SK-N-SH treated with all-trans-retinoic acid at 6 μM for 48 hours (cell line): ENCODE data around the gene CYP4F2.
"Not testable (repeated sequence)": the region's sequence is repeated elsewhere in the genome, so short reads cannot be mapped to it uniquely, and the experiment has no call there.

Source experiments
- ATAC-seq: fragments of 200-7000 bp; cut with Tn5 transposase; 3 replicates; pipeline ENCODE4 v1.9.1; 2020; ENCODE audit warnings: mild to moderate bottlenecking, moderate library complexity
- ARNTL ChIP-seq: fragments of 450-650 bp; formaldehyde crosslinking; IDR thresholded peaks from 2 replicates; pipeline ENCODE4 v1.5.0; 2020; ENCODE audit warnings: low read depth, mild to moderate bottlenecking, moderate library complexity, borderline replicate concordance
- BACH2 ChIP-seq: fragments of 250-450 bp; sonication (Bioruptor Pico); IDR thresholded peaks from 2 replicates; pipeline ENCODE4 v1.9.0; 2021; ENCODE audit warnings: mild to moderate bottlenecking, borderline replicate concordance
- CSDC2 ChIP-seq: fragments of 250-450 bp; sonication (Bioruptor Pico); IDR thresholded peaks from 2 replicates; pipeline ENCODE4 v1.5.0; 2020; ENCODE audit warnings: mild to moderate bottlenecking, moderate library complexity
- ESRRG ChIP-seq: fragments of 250-450 bp; sonication (Bioruptor Pico); IDR thresholded peaks from 2 replicates; pipeline ENCODE4 v1.6.1; 2021; ENCODE audit warnings: mild to moderate bottlenecking
- GLIS3 ChIP-seq: fragments of 250-450 bp; sonication (Bioruptor Pico); IDR thresholded peaks from 2 replicates; pipeline ENCODE4 v1.5.0; 2020; ENCODE audit warnings: mild to moderate bottlenecking, moderate library complexity
- ISL1 ChIP-seq: fragments of 250-450 bp; sonication (Bioruptor Pico); IDR thresholded peaks from 2 replicates; pipeline ENCODE4 v2.1.2; 2022; ENCODE audit warnings: mild to moderate bottlenecking, moderate library complexity
- OSR1 ChIP-seq: fragments of 250-450 bp; sonication (Bioruptor Pico); IDR thresholded peaks from 2 replicates; pipeline ENCODE4 v1.8.0; 2022; ENCODE audit warnings: moderate library complexity, mild to moderate bottlenecking, inconsistent platforms
- PPARA ChIP-seq: fragments of 250-450 bp; sonication (Bioruptor Pico); IDR thresholded peaks from 2 replicates; pipeline ENCODE4 v1.5.0; 2020; ENCODE audit warnings: mild to moderate bottlenecking, borderline replicate concordance
- SNAI2 ChIP-seq: fragments of 250-450 bp; sonication (Bioruptor Pico); IDR thresholded peaks from 2 replicates; pipeline ENCODE4 v1.5.0; 2020; ENCODE audit warnings: mild to moderate bottlenecking, moderate library complexity
- TCF4 ChIP-seq: fragments of 250-450 bp; sonication (Bioruptor Pico); IDR thresholded peaks from 2 replicates; pipeline ENCODE4 v1.8.0; 2021; ENCODE audit warnings: mild to moderate bottlenecking, moderate library complexity, borderline replicate concordance
- TOX ChIP-seq: fragments of 250-450 bp; sonication (Bioruptor Pico); IDR thresholded peaks from 2 replicates; pipeline ENCODE4 v1.8.0; 2021; ENCODE audit warnings: mild to moderate bottlenecking, moderate library complexity, borderline replicate concordance
- ZC3H10 ChIP-seq: fragments of 250-450 bp; sonication (Bioruptor Pico); IDR thresholded peaks from 2 replicates; pipeline ENCODE4 v1.5.1; 2021; ENCODE audit warnings: mild to moderate bottlenecking, moderate library complexity
- ZFP3 ChIP-seq: fragments of 250-450 bp; sonication (Bioruptor Pico); IDR thresholded peaks from 2 replicates; pipeline ENCODE4 v1.5.0; 2020; ENCODE audit warnings: mild to moderate bottlenecking, moderate library complexity
- ZNF565 ChIP-seq: fragments of 450-650 bp; formaldehyde crosslinking; conservative IDR thresholded peaks from 2 replicates; pipeline ENCODE4 v1.5.0; 2020; ENCODE audit warnings: low read depth, mild to moderate bottlenecking, moderate library complexity
- ZNF70 ChIP-seq: fragments of 450-650 bp; formaldehyde crosslinking; IDR thresholded peaks from 2 replicates; pipeline ENCODE4 v1.5.0; 2020; ENCODE audit warnings: mild to moderate bottlenecking, moderate library complexity
- ZNF8 ChIP-seq: fragments of 450-650 bp; formaldehyde crosslinking; IDR thresholded peaks from 2 replicates; pipeline ENCODE4 v1.5.0; 2020; ENCODE audit warnings: mild to moderate bottlenecking, moderate library complexity
- TF ChIP-seq, protein P1 (sequence below): fragments of 250-450 bp; sonication (Bioruptor Pico); IDR thresholded peaks from 2 replicates; pipeline ENCODE4 v1.5.0; 2020; ENCODE audit warnings: mild to moderate bottlenecking, moderate library complexity
- TF ChIP-seq, protein P2 (sequence below): fragments of 250-450 bp; sonication (Bioruptor Pico); IDR thresholded peaks from 2 replicates; pipeline ENCODE4 v1.5.1; 2021; ENCODE audit warnings: mild to moderate bottlenecking, moderate library complexity
- TF ChIP-seq, protein P3 (sequence below): fragments of 250-450 bp; sonication (Bioruptor Pico); IDR thresholded peaks from 2 replicates; pipeline ENCODE4 v1.8.0; 2021; ENCODE audit warnings: low read depth, mild to moderate bottlenecking, moderate library complexity, borderline replicate concordance
- TF ChIP-seq, protein P4 (sequence below): fragments of 250-450 bp; sonication (Bioruptor Pico); IDR thresholded peaks from 2 replicates; pipeline ENCODE4 v1.8.0; 2020; ENCODE audit warnings: mild to moderate bottlenecking, moderate library complexity, borderline replicate concordance

The CYP4F2 gene

DNA sequence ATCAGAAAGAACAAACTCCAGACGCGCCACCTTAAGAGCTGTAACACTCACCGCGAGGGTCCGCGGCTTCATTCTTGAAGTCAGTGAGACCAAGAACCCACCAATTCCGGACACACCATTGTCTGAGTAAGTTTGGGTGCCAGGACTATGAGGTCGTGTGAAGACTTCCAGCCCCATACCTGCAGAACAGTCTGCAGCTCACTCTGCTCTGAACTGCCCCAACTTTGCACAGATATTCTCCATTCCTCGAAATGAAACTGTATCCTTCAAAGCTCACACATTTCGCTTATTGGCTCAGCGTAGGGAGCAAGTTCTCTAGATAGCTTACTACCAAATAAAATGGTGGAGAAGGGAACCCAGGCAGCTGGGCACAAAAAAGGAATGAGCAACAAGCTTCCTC, 2.6 kb upstream of the CYP4F2 start:
- ATAC-seq = no peak
- TF ChIP-seq, protein P1, sequence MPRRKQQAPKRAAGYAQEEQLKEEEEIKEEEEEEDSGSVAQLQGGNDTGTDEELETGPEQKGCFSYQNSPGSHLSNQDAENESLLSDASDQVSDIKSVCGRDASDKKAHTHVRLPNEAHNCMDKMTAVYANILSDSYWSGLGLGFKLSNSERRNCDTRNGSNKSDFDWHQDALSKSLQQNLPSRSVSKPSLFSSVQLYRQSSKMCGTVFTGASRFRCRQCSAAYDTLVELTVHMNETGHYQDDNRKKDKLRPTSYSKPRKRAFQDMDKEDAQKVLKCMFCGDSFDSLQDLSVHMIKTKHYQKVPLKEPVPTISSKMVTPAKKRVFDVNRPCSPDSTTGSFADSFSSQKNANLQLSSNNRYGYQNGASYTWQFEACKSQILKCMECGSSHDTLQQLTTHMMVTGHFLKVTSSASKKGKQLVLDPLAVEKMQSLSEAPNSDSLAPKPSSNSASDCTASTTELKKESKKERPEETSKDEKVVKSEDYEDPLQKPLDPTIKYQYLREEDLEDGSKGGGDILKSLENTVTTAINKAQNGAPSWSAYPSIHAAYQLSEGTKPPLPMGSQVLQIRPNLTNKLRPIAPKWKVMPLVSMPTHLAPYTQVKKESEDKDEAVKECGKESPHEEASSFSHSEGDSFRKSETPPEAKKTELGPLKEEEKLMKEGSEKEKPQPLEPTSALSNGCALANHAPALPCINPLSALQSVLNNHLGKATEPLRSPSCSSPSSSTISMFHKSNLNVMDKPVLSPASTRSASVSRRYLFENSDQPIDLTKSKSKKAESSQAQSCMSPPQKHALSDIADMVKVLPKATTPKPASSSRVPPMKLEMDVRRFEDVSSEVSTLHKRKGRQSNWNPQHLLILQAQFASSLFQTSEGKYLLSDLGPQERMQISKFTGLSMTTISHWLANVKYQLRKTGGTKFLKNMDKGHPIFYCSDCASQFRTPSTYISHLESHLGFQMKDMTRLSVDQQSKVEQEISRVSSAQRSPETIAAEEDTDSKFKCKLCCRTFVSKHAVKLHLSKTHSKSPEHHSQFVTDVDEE (CRISPR knock-in tag) = no peak
- no peak for TF ChIP-seq ZFP3 (CRISPR knock-in tag)
- TF ChIP-seq, protein P2, sequence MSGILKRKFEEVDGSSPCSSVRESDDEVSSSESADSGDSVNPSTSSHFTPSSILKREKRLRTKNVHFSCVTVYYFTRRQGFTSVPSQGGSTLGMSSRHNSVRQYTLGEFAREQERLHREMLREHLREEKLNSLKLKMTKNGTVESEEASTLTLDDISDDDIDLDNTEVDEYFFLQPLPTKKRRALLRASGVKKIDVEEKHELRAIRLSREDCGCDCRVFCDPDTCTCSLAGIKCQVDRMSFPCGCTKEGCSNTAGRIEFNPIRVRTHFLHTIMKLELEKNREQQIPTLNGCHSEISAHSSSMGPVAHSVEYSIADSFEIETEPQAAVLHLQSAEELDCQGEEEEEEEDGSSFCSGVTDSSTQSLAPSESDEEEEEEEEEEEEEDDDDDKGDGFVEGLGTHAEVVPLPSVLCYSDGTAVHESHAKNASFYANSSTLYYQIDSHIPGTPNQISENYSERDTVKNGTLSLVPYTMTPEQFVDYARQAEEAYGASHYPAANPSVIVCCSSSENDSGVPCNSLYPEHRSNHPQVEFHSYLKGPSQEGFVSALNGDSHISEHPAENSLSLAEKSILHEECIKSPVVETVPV (CRISPR knock-in tag) = no peak
- TF ChIP-seq TOX = no peak
- no peak for TF ChIP-seq BACH2 (CRISPR knock-in tag)
- TF ChIP-seq ZNF565 (CRISPR knock-in tag) = no peak
- no peak for TF ChIP-seq ZC3H10 (CRISPR knock-in tag)
- TF ChIP-seq ARNTL (CRISPR knock-in tag) = no peak
- TF ChIP-seq, protein P3, sequence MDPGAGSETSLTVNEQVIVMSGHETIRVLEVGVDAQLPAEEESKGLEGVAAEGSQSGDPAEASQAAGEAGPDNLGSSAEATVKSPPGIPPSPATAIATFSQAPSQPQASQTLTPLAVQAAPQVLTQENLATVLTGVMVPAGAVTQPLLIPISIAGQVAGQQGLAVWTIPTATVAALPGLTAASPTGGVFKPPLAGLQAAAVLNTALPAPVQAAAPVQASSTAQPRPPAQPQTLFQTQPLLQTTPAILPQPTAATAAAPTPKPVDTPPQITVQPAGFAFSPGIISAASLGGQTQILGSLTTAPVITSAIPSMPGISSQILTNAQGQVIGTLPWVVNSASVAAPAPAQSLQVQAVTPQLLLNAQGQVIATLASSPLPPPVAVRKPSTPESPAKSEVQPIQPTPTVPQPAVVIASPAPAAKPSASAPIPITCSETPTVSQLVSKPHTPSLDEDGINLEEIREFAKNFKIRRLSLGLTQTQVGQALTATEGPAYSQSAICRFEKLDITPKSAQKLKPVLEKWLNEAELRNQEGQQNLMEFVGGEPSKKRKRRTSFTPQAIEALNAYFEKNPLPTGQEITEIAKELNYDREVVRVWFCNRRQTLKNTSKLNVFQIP = no peak
- TF ChIP-seq CSDC2 (CRISPR knock-in tag) = no peak
- TF ChIP-seq SNAI2 (CRISPR knock-in tag) = no peak
- no peak for TF ChIP-seq ESRRG (CRISPR knock-in tag)
- no peak for TF ChIP-seq ZNF70
- no peak for TF ChIP-seq OSR1 (CRISPR knock-in tag)
- TF ChIP-seq GLIS3 (CRISPR knock-in tag) = no peak
- TF ChIP-seq TCF4 (CRISPR knock-in tag) = no peak
- TF ChIP-seq ISL1 = no peak
- no peak for TF ChIP-seq ZNF8
- TF ChIP-seq, all 23 proteins: peak for 0

DNA sequence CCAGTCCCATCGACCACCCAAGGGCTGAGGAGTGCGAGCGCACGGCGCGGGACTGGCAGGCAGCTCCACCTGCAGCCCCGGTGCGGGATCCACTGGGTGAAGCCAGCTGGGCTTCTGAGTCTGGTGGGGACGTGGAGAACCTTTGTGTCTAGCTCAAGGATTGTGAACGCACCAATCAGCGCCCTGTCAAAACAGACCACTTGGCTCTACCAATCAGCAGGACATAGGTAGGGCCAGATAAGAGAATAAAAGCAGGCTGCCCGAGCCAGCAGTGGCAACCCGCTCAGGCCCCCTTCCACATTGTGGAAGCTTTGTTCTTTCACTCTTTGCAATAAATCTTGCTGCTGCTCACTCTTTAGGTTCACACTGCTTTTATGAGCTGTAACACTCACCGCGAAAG, 2.2 kb upstream of the CYP4F2 start:
- not testable (repeated sequence) for ATAC-seq

DNA sequence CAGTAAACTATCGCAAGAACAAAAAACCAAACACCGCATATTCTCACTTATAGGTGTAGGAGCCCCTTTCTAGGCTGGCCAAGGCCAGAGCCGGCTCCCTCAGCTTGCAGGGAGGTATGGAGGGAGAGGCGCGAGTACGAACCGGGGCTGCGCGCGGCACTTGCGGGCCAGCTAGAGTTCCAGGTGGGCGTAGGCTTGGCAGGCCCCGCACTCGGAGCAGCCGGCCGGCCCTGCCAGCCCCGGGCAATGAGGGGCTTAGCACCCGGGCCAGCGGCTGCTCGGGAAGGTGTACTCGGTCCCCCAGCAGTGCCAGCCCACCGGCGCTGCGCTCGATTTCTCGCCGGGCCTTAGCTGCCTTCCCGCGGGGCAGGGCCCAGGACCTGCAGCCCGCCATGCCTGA, 1.7 kb upstream of the CYP4F2 start:
- ATAC-seq = not testable (repeated sequence)

DNA sequence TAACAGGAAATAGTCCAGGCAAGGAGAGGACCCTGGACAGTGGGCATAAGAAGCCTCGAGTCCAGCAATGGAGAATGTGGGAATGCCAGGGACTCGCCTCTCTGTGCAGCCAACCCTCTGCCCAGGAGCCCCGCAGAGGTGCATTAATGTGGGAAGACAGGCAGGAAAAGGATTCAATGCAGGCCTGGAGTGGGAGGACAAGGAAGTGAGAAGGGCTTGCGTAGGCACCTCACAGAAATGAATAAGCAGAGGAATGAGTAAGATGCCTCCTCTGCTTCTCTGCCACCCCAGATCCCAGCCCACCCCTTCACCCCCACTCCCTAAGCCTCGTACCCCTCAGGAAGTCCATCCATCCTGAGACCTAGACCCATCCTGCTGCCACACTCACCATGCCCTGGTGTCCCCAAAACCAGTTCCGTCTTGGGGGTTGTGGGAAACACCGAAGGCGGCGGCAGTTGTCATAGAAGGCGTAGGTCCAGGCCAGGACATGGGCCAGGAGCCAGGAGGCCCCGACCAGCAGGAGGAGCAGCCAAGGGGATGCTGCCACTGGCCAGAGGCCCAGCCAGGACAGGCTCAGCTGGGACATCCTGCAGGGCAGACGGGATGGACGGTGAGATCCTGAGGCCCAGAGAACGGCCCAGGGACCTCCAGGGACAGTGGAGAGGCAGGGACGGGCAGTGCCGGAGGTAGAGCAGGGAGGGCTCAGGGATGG, 692 bp downstream of the CYP4F2 start:
- no peak for TF ChIP-seq SNAI2 (CRISPR knock-in tag)
- no peak for TF ChIP-seq GLIS3 (CRISPR knock-in tag)
- no peak for TF ChIP-seq ZC3H10 (CRISPR knock-in tag)
- TF ChIP-seq ESRRG (CRISPR knock-in tag) = no peak
- no peak for TF ChIP-seq PPARA (CRISPR knock-in tag)
- no peak for TF ChIP-seq TCF4 (CRISPR knock-in tag)
- TF ChIP-seq, protein P1 (CRISPR knock-in tag) = no peak
- TF ChIP-seq, protein P4, sequence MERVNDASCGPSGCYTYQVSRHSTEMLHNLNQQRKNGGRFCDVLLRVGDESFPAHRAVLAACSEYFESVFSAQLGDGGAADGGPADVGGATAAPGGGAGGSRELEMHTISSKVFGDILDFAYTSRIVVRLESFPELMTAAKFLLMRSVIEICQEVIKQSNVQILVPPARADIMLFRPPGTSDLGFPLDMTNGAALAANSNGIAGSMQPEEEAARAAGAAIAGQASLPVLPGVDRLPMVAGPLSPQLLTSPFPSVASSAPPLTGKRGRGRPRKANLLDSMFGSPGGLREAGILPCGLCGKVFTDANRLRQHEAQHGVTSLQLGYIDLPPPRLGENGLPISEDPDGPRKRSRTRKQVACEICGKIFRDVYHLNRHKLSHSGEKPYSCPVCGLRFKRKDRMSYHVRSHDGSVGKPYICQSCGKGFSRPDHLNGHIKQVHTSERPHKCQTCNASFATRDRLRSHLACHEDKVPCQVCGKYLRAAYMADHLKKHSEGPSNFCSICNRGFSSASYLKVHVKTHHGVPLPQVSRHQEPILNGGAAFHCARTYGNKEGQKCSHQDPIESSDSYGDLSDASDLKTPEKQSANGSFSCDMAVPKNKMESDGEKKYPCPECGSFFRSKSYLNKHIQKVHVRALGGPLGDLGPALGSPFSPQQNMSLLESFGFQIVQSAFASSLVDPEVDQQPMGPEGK (CRISPR knock-in tag) = no peak
- TF ChIP-seq ZNF8 = no peak
- no peak for TF ChIP-seq ZFP3 (CRISPR knock-in tag)
- TF ChIP-seq, all 23 proteins: peak for 0

More for the DNA sequence above, 692 bp downstream of the CYP4F2 start:
- no peak for ATAC-seq
